Naive thymus-derived CD4-positive, alpha-beta T cell (primary cell): ENCODE results near the gene IFNA5. TPM values are rescaled to one million over a fixed set of nuclear protein-coding genes. Genes with fewer than 3 reads are reported as not detected.

ENCODE experiments used
- ATAC-seq: fragments of 150-1000 bp; cut with Tn5 transposase; 2 replicates; pipeline ENCODE4 v1.10.0; 2021; ENCODE audit warnings: mild to moderate bottlenecking, moderate library complexity
- CTCF ChIA-PET: fragments of 350-600 bp; sonication (Branson Sonifier 250); formaldehyde crosslinking; loops from one replicate; lab custom pipeline; 2021; ENCODE audit warnings: antibody characterized with exemption; lab: Charles Lee
- POLR2A ChIA-PET: fragments of 350-600 bp; sonication (Branson Sonifier 250); formaldehyde crosslinking; loops from one replicate; lab custom pipeline; 2021; ENCODE audit warnings: antibody characterized with exemption, inconsistent platforms; lab: Charles Lee
- DNase-seq, 9 donors: peaks; one replicate each; pipeline versions ENCODE4 v3.0.0 to v3.0.0-alpha.2; 2020 to 2022; ENCODE audit warnings: mixed read lengths in 1 of 9
- H3K27ac ChIP-seq: one replicate; pipeline ENCODE4 v1.7.0; 2013; ENCODE audit warnings: mild to moderate bottlenecking, low read depth, low read length, moderate library complexity
- H3K27me3 ChIP-seq, 2 donors: one replicate each; pipeline ENCODE4 v1.7.0; 2013; ENCODE audit warnings: low read length in 2 of 2, mild to moderate bottlenecking in 2 of 2, moderate library complexity in 2 of 2; ENCODE audit not compliant: control insufficient read depth in 2 of 2, insufficient read depth in 2 of 2
- H3K36me3 ChIP-seq, 3 experiments: 1 replicate in 2 of 3; 2 replicates in 1 of 3; pipeline ENCODE4 v1.7.0; 2013; ENCODE audit warnings: low read length in 3 of 3, mild to moderate bottlenecking in 3 of 3, moderate library complexity in 1 of 3; ENCODE audit not compliant: insufficient read depth in 3 of 3, control insufficient read depth in 2 of 3
- H3K4me1 ChIP-seq, 2 donors: one replicate each; pipeline ENCODE4 v1.7.0; 2013; ENCODE audit warnings: low read length in 2 of 2, mild to moderate bottlenecking in 2 of 2, moderate library complexity in 1 of 2; ENCODE audit not compliant: control insufficient read depth in 2 of 2, insufficient read depth in 2 of 2
- H3K4me3 ChIP-seq: 2 replicates; pipeline ENCODE4 v1.7.0; 2013; ENCODE audit warnings: mild to moderate bottlenecking, low read length
- H3K9me3 ChIP-seq, 3 experiments: 1 replicate in 2 of 3; 2 replicates in 1 of 3; pipeline ENCODE4 v1.7.0; 2013; ENCODE audit warnings: low read length in 3 of 3; ENCODE audit not compliant: control insufficient read depth in 2 of 3
- H3K27ac Mint-ChIP-seq, 9 donors: one replicate each; pipeline ENCODE4 v1.8.0; 2020 to 2022; ENCODE audit warnings: mixed read lengths in 9 of 9, mild to moderate bottlenecking in 8 of 9, moderate library complexity in 5 of 9, inconsistent platforms in 2 of 9
- H3K27me3 Mint-ChIP-seq, 5 donors: one replicate each; pipeline ENCODE4 v1.8.0; 2021 to 2022; ENCODE audit warnings: mixed read lengths in 5 of 5, mild to moderate bottlenecking in 1 of 5
- H3K36me3 Mint-ChIP-seq, 5 donors: one replicate each; pipeline ENCODE4 v1.8.0; 2020 to 2022; ENCODE audit warnings: mixed read lengths in 5 of 5, mild to moderate bottlenecking in 3 of 5, inconsistent platforms in 1 of 5
- H3K4me1 Mint-ChIP-seq, 7 donors: one replicate each; pipeline ENCODE4 v1.8.0; 2020 to 2022; ENCODE audit warnings: mixed read lengths in 7 of 7, mild to moderate bottlenecking in 3 of 7, inconsistent platforms in 1 of 7
- H3K4me3 Mint-ChIP-seq, 10 donors: one replicate each; pipeline ENCODE4 v1.8.0; 2020 to 2022; ENCODE audit warnings: mild to moderate bottlenecking in 10 of 10, mixed read lengths in 10 of 10, moderate library complexity in 6 of 10, inconsistent platforms in 2 of 10
- H3K9me3 Mint-ChIP-seq, 11 donors: one replicate each; pipeline ENCODE4 v1.8.0; 2020 to 2022; ENCODE audit warnings: mixed read lengths in 11 of 11, mild to moderate bottlenecking in 4 of 11, inconsistent platforms in 1 of 11, moderate library complexity in 1 of 11
- intact Hi-C, 2 donors: fragments of 100-400 bp; cut with micrococcal nuclease; formaldehyde crosslinking; loops; one replicate each; pipeline ENCODE4 v1.15.1; 2023
- polyA plus RNA-seq, 2 donors: library from polyadenylated mRNA; unstranded; fragments of 300-500 nt; fragmentation: Illumina TruSeq; gene quantifications; one replicate each; pipeline ENCODE4 v1.2.3, GENCODE V29; 2021
- total RNA-seq, 6 experiments: library from RNA in 5 of 6; stranded (reverse) in 5 of 6; gene quantifications; 1 replicate in 5 of 6; 2 replicates in 1 of 6; pipeline ENCODE4 v1.2.3 and lab custom pipeline; 2021 to 2026

IFNA5 gene
- total and polyA plus RNA-seq, 7 experiments from 2014 or later = not detected

DNA sequence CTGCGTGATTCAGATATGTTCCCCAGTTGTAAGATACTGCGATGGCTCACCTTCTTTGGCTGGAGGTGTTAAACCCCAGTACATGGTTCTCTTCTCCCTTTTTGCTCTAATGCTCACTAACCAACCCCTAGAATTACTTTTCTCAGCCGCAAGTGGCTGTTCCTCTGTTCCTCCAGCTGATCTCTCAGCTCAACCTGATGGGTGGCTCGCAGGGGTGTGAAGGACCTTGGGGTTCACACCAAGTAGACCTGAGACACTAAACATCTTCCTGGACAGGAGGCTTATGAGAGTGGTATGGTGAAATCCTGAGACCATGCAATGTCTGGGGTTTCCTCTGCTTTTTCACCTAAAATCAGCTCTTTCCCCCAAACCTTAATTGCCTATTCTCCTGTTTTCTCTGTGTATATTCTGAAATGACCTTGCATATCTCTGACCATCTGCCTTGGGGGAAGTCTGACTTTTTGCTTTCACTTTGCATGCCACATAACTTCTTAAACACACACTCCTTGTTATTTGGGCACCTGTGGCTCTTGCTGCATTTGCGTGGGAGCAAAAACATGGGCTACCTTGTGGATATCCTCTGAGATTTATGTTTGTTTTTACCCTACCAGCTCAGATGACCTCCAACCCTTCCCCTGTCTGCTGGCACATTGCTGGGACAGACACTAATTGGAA, 49.4 kb downstream of the IFNA5 start:
- CTCF ChIA-PET = no interaction called here
- H3K36me3 ChIP-seq = no peaks in the 10 kb centered on the region
- H3K4me1 ChIP-seq = peaks cover 0 to 3% of the 10 kb centered on the region in 2 donors
- ATAC-seq (no peak), DNase-seq (no peak)
- H3K4me3 ChIP-seq = no peak overlapping the region
- peaks cover 4 to 14% (median 6%) of the 10 kb centered on the region in 7 donors for H3K4me1 Mint-ChIP-seq
- no peak overlapping the region for H3K27ac ChIP-seq
- H3K9me3 Mint-ChIP-seq = peaks cover 0 to 2% (median 0%) of the 10 kb centered on the region in 11 donors
- no peaks in the 10 kb centered on the region for H3K27me3 ChIP-seq
- peaks cover 0 to 54% (median 7%) of the 10 kb centered on the region in 5 donors for H3K27me3 Mint-ChIP-seq
- H3K36me3 Mint-ChIP-seq = no peaks in the 10 kb centered on the region
- H3K4me3 Mint-ChIP-seq = no peak overlapping the region
- intact Hi-C loops = loop anchor here in 1 of 2 donors (1.0 kb wide), 1 partner anchor 63 kb away; no protein-coding TSS in a partner anchor
- H3K9me3 ChIP-seq = no peaks in the 10 kb centered on the region
- POLR2A ChIA-PET = interaction anchor here (0.6 kb wide), 1 partner anchor 596 kb away, joined by 3 read pairs; no protein-coding TSS in a partner anchor
- H3K27ac Mint-ChIP-seq = no peak overlapping the region

Other genes starting within 250 kb of the IFNA5 start
- gene IFNB1, start 227.4 kb downstream of the IFNA5 start, total RNA-seq = not detected
- not detected for gene IFNB1, start 227.4 kb downstream of the IFNA5 start, polyA plus RNA-seq
- not detected for gene IFNW1, start 163.5 kb downstream of the IFNA5 start, total RNA-seq
- gene IFNW1, start 163.5 kb downstream of the IFNA5 start, polyA plus RNA-seq = not detected
- not detected for gene IFNA21, start 138.7 kb downstream of the IFNA5 start, total RNA-seq
- gene IFNA21, start 138.7 kb downstream of the IFNA5 start, polyA plus RNA-seq = not detected
- gene IFNA4, start 117.7 kb downstream of the IFNA5 start, total RNA-seq = not detected
- not detected for gene IFNA4, start 117.7 kb downstream of the IFNA5 start, polyA plus RNA-seq
- gene IFNA7, start 103.1 kb downstream of the IFNA5 start, total RNA-seq = not detected
- not detected for gene IFNA7, start 103.1 kb downstream of the IFNA5 start, polyA plus RNA-seq
- gene IFNA10, start 98.2 kb downstream of the IFNA5 start, total RNA-seq = not detected
- gene IFNA10, start 98.2 kb downstream of the IFNA5 start, polyA plus RNA-seq = not detected
- not detected for gene IFNA16, start 88.0 kb downstream of the IFNA5 start, total RNA-seq
- not detected for gene IFNA16, start 88.0 kb downstream of the IFNA5 start, polyA plus RNA-seq
- not detected for gene IFNA17, start 77.1 kb downstream of the IFNA5 start, total RNA-seq
- not detected for gene IFNA17, start 77.1 kb downstream of the IFNA5 start, polyA plus RNA-seq
- gene IFNA14, start 65.3 kb downstream of the IFNA5 start, total RNA-seq = not detected
- not detected for gene IFNA14, start 65.3 kb downstream of the IFNA5 start, polyA plus RNA-seq
- gene KLHL9, start 30.1 kb upstream of the IFNA5 start, total RNA-seq = 10 to 100 TPM; 11.8 to 37.7 (median 19.1) TPM
- gene KLHL9, start 30.1 kb upstream of the IFNA5 start, polyA plus RNA-seq = 10 to 100 TPM; 21.1 to 23.0 TPM
- not detected for gene IFNA6, start 45.6 kb upstream of the IFNA5 start, total RNA-seq
- not detected for gene IFNA6, start 45.6 kb upstream of the IFNA5 start, polyA plus RNA-seq
- not detected for gene IFNA13, start 62.7 kb upstream of the IFNA5 start, total RNA-seq
- not detected for gene IFNA13, start 62.7 kb upstream of the IFNA5 start, polyA plus RNA-seq
- gene IFNA2, start 80.1 kb upstream of the IFNA5 start, total RNA-seq = not detected
- gene IFNA2, start 80.1 kb upstream of the IFNA5 start, polyA plus RNA-seq = not detected
- not detected for gene IFNA8, start 103.8 kb upstream of the IFNA5 start, total RNA-seq
- not detected for gene IFNA8, start 103.8 kb upstream of the IFNA5 start, polyA plus RNA-seq
- gene IFNA1, start 135.1 kb upstream of the IFNA5 start, total RNA-seq = not detected
- gene IFNA1, start 135.1 kb upstream of the IFNA5 start, polyA plus RNA-seq = not detected
- gene IFNE, start 177.0 kb upstream of the IFNA5 start, total RNA-seq = under 1 TPM in 2 of 5 experiments, not detected in 3; 0.46 to 0.76 TPM
- gene IFNE, start 177.0 kb upstream of the IFNA5 start, polyA plus RNA-seq = not detected